Cardiac septum (tissue), 1 donor: ENCODE measurements around the gene KLHL13. TPM values are rescaled to one million over a fixed set of nuclear protein-coding genes. Genes with fewer than 3 reads are reported as not detected.
"Not testable (repeated sequence)": the region's sequence is repeated elsewhere in the genome, so short reads cannot be mapped to it uniquely, and the experiment has no call there.

ENCODE experiments used
- DNase-seq: peaks from one replicate; pipeline ENCODE4 v3.0.0-alpha.2; 2020; ENCODE audit warnings: low spot score
- intact Hi-C: fragments of 100-400 bp; cut with DNase I; formaldehyde crosslinking; loops from one replicate; pipeline ENCODE4 v1.14.0; 2022
- total RNA-seq: library from RNA; stranded (reverse); fragmentation: NEBNext Ultra II Directional; extraction: Animal tissue kit (Norgen Biotek cat#: 25700); gene quantifications from one replicate; pipeline ENCODE4 v1.2.1, GENCODE V29; 2021
- donor health status: DM: no; HTN: no; CAD: no.

Gene KLHL13
- total RNA-seq, 1 donor from 2014 or later = 15.5 TPM

GRCh38 chrX:117998171-117998570, 118.4 kb downstream of the KLHL13 start:
- DNase-seq = no peak
- intact Hi-C loops = loop anchor here (10.0 kb wide), 1 partner anchor 227 kb away; no protein-coding TSS in a partner anchor

GRCh38 chrX:117996918-117997480, 119.6 kb downstream of the KLHL13 start:
- no peak for DNase-seq
- intact Hi-C loops = loop anchor here (10.0 kb wide), 1 partner anchor 228 kb away; no protein-coding TSS in a partner anchor

GRCh38 chrX:117996408-117996807, 120.2 kb downstream of the KLHL13 start:
- no peak for DNase-seq
- intact Hi-C loops = loop anchor here (10.0 kb wide), 1 partner anchor 228 kb away; no protein-coding TSS in a partner anchor

DNA sequence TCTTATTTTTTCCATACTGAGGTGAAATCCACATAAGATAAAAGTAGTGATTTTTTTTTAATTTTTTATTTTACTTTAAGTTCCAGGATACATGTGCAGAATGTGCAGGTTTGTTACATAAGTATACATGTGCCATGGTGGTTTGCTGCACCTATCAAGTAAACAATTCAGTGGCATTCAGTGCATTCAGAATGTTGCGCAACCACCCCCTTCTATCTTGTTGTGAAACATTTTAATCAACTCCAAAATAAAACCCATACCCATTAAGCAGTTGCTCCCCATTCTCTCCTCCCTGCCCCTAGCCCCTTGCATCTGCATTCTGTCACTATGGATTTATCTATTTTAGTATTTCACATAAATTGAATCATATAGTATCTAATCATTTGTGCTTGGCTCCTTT, 121.2 kb downstream of the KLHL13 start:
- intact Hi-C loops = loop anchor here (10.0 kb wide), 1 partner anchor 229 kb away; no protein-coding TSS in a partner anchor

DNA sequence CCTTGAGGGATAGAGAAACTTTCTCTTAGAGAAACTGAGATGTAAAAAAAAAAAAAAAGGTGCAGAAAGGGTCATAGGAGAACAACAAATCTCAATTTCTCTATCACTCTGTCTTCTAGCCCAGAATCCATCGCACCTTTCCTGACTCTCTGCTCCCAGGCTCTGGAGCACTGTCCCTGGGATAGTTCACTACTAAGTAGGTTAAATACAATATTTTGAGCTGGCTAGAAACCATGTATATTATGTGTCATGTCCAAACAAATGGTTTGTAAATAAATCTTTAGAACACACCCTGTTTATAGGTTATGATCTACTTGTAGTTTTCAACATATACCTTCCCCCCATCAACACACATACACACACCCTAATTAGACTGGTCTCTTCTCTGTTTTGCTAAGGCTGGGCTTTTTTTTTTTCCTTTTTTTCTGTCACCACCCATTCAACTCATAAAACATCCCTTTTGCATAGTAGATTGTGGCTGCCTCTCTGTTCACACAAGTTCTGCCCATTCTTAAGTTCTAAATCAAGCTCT, 124.4 kb downstream of the KLHL13 start:
- no peak for DNase-seq

More for the DNA sequence above, 121.2 kb downstream of the KLHL13 start:
- DNase-seq = no peak

DNA sequence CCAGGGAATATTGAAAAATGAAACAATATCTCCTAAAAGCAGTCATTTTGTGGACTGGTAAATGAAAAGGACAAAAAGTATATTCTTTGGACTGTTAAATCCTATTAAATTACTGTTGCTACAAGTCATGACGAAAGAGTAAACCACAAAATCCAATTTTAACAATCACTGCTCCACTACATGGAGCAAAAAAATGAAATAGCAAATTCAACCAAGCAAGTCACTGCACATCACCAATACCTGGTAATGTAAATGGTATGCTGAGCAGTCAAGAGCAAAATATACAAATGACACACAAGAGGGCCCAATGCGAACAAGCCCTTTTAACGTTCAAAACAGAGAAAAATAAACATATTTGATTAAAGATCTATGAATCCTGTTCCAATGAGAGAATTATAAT, 126.2 kb downstream of the KLHL13 start:
- intact Hi-C loops = loop anchor here (10.0 kb wide), 1 partner anchor 234 kb away; no protein-coding TSS in a partner anchor
- DNase-seq = no peak

More for the DNA sequence above, 124.4 kb downstream of the KLHL13 start:
- intact Hi-C loops = loop anchor here (10.0 kb wide), 1 partner anchor 233 kb away; no protein-coding TSS in a partner anchor

GRCh38 chrX:117989512-117989911, 127.1 kb downstream of the KLHL13 start:
- intact Hi-C loops = no loop called here
- no peak for DNase-seq

GRCh38 chrX:117987373-117987772, 129.2 kb downstream of the KLHL13 start:
- intact Hi-C loops = no loop called here
- no peak for DNase-seq

- intact Hi-C loops = no loop called here
- no peak for DNase-seq
Observed at GRCh38 chrX:117985241-117985640, 131.4 kb downstream of the KLHL13 start.

GRCh38 chrX:117982694-117983392, 133.8 kb downstream of the KLHL13 start:
- intact Hi-C loops = no loop called here
- DNase-seq = no peak

GRCh38 chrX:117978402-117978801, 138.2 kb downstream of the KLHL13 start:
- DNase-seq = no peak
- intact Hi-C loops = no loop called here

- intact Hi-C loops = no loop called here
- DNase-seq = no peak
Observed at GRCh38 chrX:117977526-117977925, 139.1 kb downstream of the KLHL13 start.

GRCh38 chrX:117973110-117973807, 143.4 kb downstream of the KLHL13 start:
- intact Hi-C loops = no loop called here
- DNase-seq = no peak

DNA sequence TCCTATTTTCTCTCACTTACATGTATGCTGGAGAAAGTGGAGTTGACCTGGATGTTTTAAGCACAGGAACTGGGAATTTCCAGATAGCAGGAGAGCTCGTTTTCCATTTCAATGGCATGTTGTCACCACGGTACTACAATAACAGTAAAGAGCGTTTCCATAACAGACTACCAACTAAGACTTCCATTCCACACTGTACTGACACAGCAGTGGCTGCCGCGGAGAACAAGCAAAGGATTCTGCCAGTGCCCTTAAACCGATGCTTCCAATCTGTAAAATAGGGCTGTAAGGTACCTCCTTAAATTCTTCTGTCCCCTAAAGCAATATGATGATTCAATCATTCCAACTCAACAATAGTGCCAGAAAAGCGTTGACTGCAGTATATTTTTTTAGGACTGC, 143.9 kb downstream of the KLHL13 start:
- intact Hi-C loops = no loop called here
- no peak for DNase-seq

- no peak for DNase-seq
- intact Hi-C loops = no loop called here
Observed at GRCh38 chrX:117969782-117970181, 146.8 kb downstream of the KLHL13 start.

DNA sequence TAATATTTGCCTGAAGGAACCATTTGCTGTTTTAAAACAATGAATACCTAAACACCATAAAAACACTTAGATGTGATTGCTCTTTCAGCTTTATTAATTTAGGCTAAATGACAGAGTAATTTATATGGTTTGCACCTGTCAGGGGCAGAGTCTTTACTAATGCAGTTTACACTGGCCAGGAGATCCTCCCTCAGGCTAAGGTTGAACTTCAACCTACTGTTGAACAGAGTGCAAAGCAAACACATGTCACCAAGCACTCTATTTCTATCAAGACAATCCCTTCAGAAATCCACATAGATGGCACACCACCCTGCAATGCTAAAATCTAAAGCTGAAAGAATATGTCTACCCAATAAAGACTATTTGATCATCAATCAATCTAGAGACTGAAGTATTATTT, 147.3 kb downstream of the KLHL13 start:
- DNase-seq = no peak
- intact Hi-C loops = no loop called here

DNA sequence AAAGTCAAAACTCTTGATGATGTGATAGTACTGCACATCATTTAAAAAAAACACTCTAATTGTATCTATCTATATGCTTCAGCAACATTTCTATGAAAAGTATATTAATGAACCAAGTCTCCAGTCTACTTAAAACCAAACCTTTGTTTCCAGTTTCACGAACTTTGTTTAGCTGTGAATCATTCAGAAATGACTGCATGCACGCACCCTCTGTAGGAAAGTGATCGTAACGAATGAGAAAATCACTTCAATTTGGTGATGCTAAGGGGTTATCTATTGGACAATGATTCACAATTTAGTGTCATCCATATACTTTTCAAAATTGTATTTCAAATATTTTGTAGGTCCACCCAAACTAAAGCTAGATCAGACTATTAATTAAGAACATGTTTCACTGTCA, 157.6 kb downstream of the KLHL13 start:
- intact Hi-C loops = no loop called here
- DNase-seq = no peak

GRCh38 chrX:117957128-117957527, 159.5 kb downstream of the KLHL13 start:
- intact Hi-C loops = no loop called here

DNA sequence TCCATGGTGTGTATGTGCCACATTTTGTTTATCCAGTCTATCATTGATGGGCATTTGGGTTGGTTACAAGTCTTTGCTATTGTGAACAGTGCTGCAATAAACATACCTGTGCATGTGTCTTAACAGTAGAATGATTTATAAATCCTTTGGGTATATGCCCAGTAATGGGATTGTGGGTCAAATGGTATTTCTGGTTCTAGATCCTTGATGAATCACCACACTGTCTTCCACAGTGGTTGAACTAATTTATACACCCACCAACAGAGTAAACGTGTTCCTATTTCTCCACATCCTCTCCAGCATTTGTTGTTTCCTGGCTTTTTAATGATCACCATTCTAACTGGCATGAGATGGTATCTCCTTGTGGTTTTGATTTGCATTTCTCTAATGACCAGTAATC, 177.3 kb downstream of the KLHL13 start:
- intact Hi-C loops, DNase-seq: not testable (repeated sequence)

More at GRCh38 chrX:117957128-117957527, 159.5 kb downstream of the KLHL13 start:
- DNase-seq = no peak

DNA sequence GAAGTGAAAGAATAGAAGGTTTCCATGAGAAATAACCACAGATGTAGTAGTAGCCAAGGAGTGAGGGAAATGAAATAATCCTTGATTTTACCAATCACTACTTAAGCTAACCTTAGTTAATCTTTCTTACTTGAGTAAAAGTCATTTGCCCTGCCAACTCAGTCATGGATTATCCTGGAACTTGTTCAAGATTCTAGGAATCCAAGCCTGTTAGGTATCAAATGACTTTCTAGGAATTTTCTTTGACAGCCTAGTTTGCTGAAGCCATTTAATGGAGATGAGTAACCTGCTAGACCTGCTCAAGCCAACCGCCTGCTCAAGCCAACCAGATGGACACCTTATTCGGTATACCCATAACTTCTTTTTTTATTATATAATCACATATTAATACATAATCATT, 180.5 kb downstream of the KLHL13 start:
- DNase-seq = no peak
- intact Hi-C loops = no loop called here
